ENCODE data around the gene SNRNP40.

Gene SNRNP40

DNA sequence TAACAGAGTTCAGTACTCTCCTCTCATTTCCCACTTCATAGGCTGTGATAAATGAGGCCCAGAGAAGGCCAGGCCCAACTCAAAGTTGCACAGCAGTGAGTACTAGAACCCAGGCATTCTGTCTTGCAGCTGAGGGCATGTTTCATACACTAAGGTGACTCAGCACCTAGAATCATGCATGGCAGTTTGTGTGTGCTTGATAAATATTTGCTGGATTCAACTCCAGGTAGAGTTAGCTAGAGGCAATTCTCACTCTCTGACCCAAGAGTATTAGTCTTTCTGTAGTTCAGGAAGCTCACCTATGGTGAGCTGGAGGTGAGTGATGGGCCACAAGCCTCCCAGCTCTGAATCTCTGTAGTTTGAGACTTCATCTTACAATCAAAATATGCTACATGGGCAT lies 67.6 kb downstream of the SNRNP40 start:
- no peak for DNase-seq

DNA sequence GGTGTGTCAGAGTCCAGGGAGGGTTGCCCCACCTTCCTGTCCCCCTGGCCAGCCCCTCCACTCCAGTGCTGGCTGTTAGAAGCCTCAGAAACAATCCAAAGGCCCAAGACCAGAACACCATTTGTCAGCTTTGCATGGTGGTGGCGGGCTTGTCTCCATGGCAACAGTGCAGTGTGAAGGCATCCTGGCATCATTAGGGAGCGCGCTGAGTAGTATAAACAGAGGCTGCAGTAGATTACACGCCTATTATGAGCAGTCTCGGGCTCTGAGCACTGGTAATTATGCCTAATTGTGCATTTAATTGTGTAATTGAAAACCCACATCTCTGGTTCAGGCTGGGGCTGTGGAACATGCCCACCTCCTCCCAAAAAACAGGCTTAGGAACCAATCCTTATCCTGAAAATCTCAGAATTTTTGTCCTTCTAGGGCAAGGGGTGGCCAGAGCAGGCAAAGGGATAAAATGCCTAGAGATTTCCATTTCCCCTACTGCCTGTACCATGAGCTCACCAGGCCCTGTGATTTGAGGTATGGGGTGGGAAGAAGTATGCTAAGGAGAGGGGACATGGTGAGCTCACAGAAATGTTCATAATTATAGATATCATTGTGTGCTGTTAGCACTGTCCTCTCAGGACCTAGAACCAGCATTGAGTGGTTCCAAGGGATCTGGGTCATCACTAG lies 68.6 kb downstream of the SNRNP40 start:
- DNase-seq = no peak

DNA sequence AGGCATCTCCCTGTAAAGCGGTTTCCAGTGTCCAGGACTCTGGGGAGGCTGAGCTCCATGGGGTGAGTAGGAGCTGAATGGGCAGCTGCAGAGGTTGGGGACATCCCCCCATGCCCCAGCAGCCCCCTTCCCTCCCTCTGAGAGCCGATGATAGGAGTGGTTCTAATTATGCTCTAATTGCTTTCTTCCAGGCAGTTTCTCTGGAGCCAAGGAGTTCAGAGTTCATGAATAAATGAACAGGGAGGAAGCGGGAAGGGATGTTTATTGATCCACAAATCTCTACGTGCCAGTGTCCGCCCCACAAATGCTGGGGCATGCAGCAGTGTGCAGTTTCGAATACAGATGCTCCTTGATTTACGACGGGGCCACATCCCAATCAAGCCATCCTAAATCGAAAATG lies 72.5 kb downstream of the SNRNP40 start:
- no peak for DNase-seq

DNA sequence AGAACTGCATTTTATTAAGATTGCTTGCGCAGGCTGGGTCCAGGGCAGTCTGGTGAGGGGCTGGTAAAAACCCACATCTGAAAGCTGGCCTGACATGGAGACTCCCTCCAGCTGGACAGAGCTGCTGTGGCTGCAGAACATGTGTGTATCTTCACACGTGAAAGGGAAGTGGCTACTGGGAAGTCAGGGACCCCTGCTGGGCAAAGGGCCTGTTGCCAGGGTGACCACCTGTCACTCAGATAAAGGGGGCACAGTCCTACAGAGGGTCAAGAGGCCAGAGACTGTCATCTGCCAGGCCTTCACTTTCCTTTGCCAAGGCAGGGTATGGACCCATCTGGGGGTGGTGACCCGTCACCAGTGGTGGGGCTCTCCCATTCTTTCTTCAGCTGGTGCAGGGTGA lies 74.4 kb downstream of the SNRNP40 start:
- no peak for DNase-seq

GRCh38 chr1:31221072-31221471 lies 75.5 kb downstream of the SNRNP40 start:
- no peak for DNase-seq

GRCh38 chr1:31219489-31219888 lies 77.1 kb downstream of the SNRNP40 start:
- DNase-seq = no peak

DNA sequence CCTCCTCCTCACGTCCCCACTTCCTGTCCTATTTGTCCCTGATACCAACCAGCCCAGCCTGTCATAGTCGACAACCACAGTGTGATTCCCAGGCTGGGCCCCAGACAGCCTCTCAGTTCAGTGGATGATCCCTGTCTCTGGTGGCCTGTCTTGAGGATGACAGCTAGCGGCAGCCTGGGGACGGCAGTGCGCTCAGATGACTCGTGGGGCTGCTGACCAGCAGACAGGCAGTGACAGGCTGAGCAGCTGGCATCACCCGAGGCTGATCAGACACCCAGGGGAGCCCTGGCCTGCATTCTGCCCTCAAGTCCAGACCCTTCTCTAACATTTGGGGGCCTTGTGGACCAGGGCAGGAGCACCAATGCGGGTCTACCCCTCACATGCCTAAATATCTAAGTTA lies 77.9 kb downstream of the SNRNP40 start:
- DNase-seq = no peak

- DNase-seq = no peak
These were observed 80.6 kb downstream of the SNRNP40 start for GRCh38 chr1:31216016-31216415.

GRCh38 chr1:31215065-31215570 lies 81.5 kb downstream of the SNRNP40 start:
- DNase-seq = no peak

GRCh38 chr1:31214316-31215064 lies 82.1 kb downstream of the SNRNP40 start:
- no peak for DNase-seq

Measured in NCI-H1436 treated with DMSO at 0.1 percent for 48 hours (cell line).